H9 (cell line): ENCODE data around the gene KISS1. TPM values are rescaled to one million over a fixed set of nuclear protein-coding genes. Genes with fewer than 3 reads are reported as not detected.

Experiments used
- DNase-seq: peaks from one replicate; pipeline ENCODE4 v3.0.0-alpha.2; 2017
- H2AFZ ChIP-seq: one replicate; pipeline ENCODE4 v1.6.1; 2013; ENCODE audit warnings: mild to moderate bottlenecking, low read length, control low read depth, moderate library complexity
- H2AK5ac ChIP-seq: 2 replicates; pipeline ENCODE4 v1.6.1; 2013; ENCODE audit warnings: low read length, control low read depth, mixed read lengths; ENCODE audit not compliant: insufficient read length
- H2BK120ac ChIP-seq: one replicate; pipeline ENCODE4 v1.6.1; 2013; ENCODE audit warnings: low read depth, mild to moderate bottlenecking, low read length, control low read depth, inconsistent platforms; ENCODE audit not compliant: poor library complexity, severe bottlenecking
- H2BK12ac ChIP-seq: 2 replicates; pipeline ENCODE4 v1.6.1; 2013; ENCODE audit warnings: low read length, control low read depth, mixed read lengths, low read depth; ENCODE audit not compliant: insufficient read length
- H2BK15ac ChIP-seq: 2 replicates; pipeline ENCODE4 v1.6.1; 2013; ENCODE audit warnings: low read depth, low read length, control low read depth
- H2BK20ac ChIP-seq: one replicate; pipeline ENCODE4 v1.6.1; 2013; ENCODE audit warnings: low read depth, mild to moderate bottlenecking, low read length, control low read depth, inconsistent platforms; ENCODE audit not compliant: poor library complexity, severe bottlenecking
- H2BK5ac ChIP-seq: 2 replicates; pipeline ENCODE4 v1.6.1; 2013; ENCODE audit warnings: low read length, control low read depth, mixed read lengths; ENCODE audit not compliant: insufficient read length
- H3K14ac ChIP-seq: 2 replicates; pipeline ENCODE4 v1.6.1; 2013; ENCODE audit warnings: low read length, control low read depth; ENCODE audit not compliant: insufficient read depth
- H3K18ac ChIP-seq: 2 replicates; pipeline ENCODE4 v1.6.1; 2013; ENCODE audit warnings: low read depth, mild to moderate bottlenecking, mixed read lengths, low read length, control low read depth; ENCODE audit not compliant: insufficient read length
- H3K23ac ChIP-seq: 2 replicates; pipeline ENCODE4 v1.6.1; 2013; ENCODE audit warnings: low read length, control low read depth, mixed read lengths, low read depth; ENCODE audit not compliant: insufficient read length
- H3K23me2 ChIP-seq: 2 replicates; pipeline ENCODE4 v1.6.1; 2013; ENCODE audit warnings: low read depth, mild to moderate bottlenecking, mixed read lengths, low read length, control low read depth; ENCODE audit not compliant: insufficient read length, poor library complexity, severe bottlenecking
- H3K27ac ChIP-seq: 2 replicates; pipeline ENCODE4 v1.5.1; 2013; ENCODE audit warnings: low read length, control low read depth, mixed read lengths, low read depth; ENCODE audit not compliant: insufficient read length
- H3K27me3 ChIP-seq: 2 replicates; pipeline ENCODE4 v1.6.1; 2013; ENCODE audit warnings: low read length, control low read depth, inconsistent platforms; ENCODE audit not compliant: insufficient read depth
- H3K4ac ChIP-seq: 2 replicates; pipeline ENCODE4 v1.6.1; 2013; ENCODE audit warnings: low read depth, mild to moderate bottlenecking, control low read depth, inconsistent platforms, low read length, moderate library complexity
- H3K4me1 ChIP-seq: 2 replicates; pipeline ENCODE4 v1.6.1; 2013; ENCODE audit warnings: low read length, control low read depth, inconsistent platforms; ENCODE audit not compliant: insufficient read depth
- H3K4me2 ChIP-seq: 2 replicates; pipeline ENCODE4 v1.6.1; 2013; ENCODE audit warnings: low read length, control low read depth, mixed read lengths; ENCODE audit not compliant: insufficient read length, insufficient read depth
- H3K56ac ChIP-seq: 2 replicates; pipeline ENCODE4 v1.6.1; 2013; ENCODE audit warnings: low read depth, mild to moderate bottlenecking, mixed read lengths, low read length, control low read depth; ENCODE audit not compliant: insufficient read length
- H3K79me1 ChIP-seq: 2 replicates; pipeline ENCODE4 v1.6.1; 2013; ENCODE audit warnings: low read depth, mild to moderate bottlenecking, moderate library complexity, low read length, control low read depth, inconsistent platforms; ENCODE audit not compliant: insufficient read depth, poor library complexity, severe bottlenecking
- H3K79me2 ChIP-seq: 2 replicates; pipeline ENCODE4 v1.6.1; 2013; ENCODE audit warnings: low read length, control low read depth, inconsistent platforms; ENCODE audit not compliant: insufficient read depth
- H3K9ac ChIP-seq: 2 replicates; pipeline ENCODE4 v1.6.1; 2013; ENCODE audit warnings: low read length, control low read depth, mixed read lengths; ENCODE audit not compliant: insufficient read length; ENCODE audit errors: extremely low read depth
- H3K9me3 ChIP-seq: one replicate; pipeline ENCODE4 v1.6.1; 2013; ENCODE audit warnings: low read depth, low read length, inconsistent platforms; ENCODE audit not compliant: control insufficient read depth
- H3T11ph ChIP-seq: one replicate; pipeline ENCODE4 v1.6.1; 2013; ENCODE audit warnings: mild to moderate bottlenecking, low read length, control low read depth, inconsistent platforms
- H4K20me1 ChIP-seq: one replicate; pipeline ENCODE4 v1.6.1; 2013; ENCODE audit not compliant: control insufficient read depth, insufficient read length, insufficient read depth
- H4K5ac ChIP-seq: 2 replicates; pipeline ENCODE4 v1.6.1; 2013; ENCODE audit warnings: low read depth, mild to moderate bottlenecking, mixed read lengths, low read length, control low read depth; ENCODE audit not compliant: insufficient read length
- H4K8ac ChIP-seq: replicated peaks from 2 replicates; pipeline ENCODE4 v1.6.1; 2013; ENCODE audit warnings: low read length, control low read depth, mixed read lengths, low read depth; ENCODE audit not compliant: insufficient read length
- H4K91ac ChIP-seq: 2 replicates; pipeline ENCODE4 v1.6.1; 2013; ENCODE audit warnings: low read depth, mild to moderate bottlenecking, moderate library complexity, mixed read lengths, low read length, control low read depth; ENCODE audit not compliant: insufficient read length
- H3K27ac Mint-ChIP-seq, 3 experiments: 2 replicates in 2 of 3; 3 replicates in 1 of 3; pipeline ENCODE4 v1.8.0; 2020 to 2021; ENCODE audit warnings: mixed read lengths in 3 of 3, mild to moderate bottlenecking in 1 of 3, moderate library complexity in 1 of 3
- H3K27me3 Mint-ChIP-seq: 2 replicates; pipeline ENCODE4 v1.8.0; 2021; ENCODE audit warnings: low read depth, mild to moderate bottlenecking, moderate library complexity, mixed read lengths
- H3K36me3 Mint-ChIP-seq, 3 experiments: 2 replicates in 2 of 3; 3 replicates in 1 of 3; pipeline ENCODE4 v1.8.0; 2020 to 2021; ENCODE audit warnings: low read depth in 3 of 3, mixed read lengths in 3 of 3; ENCODE audit not compliant: insufficient read depth in 1 of 3
- H3K4me1 Mint-ChIP-seq, 2 experiments: 2 replicates each; pipeline ENCODE4 v1.8.0; 2020; ENCODE audit warnings: mixed read lengths in 2 of 2
- H3K4me3 Mint-ChIP-seq, 2 experiments: 2 replicates in 1 of 2; 3 replicates in 1 of 2; pipeline ENCODE4 v1.8.0; 2020 to 2021; ENCODE audit warnings: mild to moderate bottlenecking in 2 of 2, mixed read lengths in 2 of 2, moderate library complexity in 1 of 2
- H3K9me3 Mint-ChIP-seq, 2 experiments: 2 replicates in 1 of 2; 3 replicates in 1 of 2; pipeline ENCODE4 v1.8.0; 2020; ENCODE audit warnings: mild to moderate bottlenecking in 2 of 2, mixed read lengths in 2 of 2, moderate library complexity in 1 of 2
- CTCF ChIP-seq: fragments of 200-600 bp; sonication (generic); conservative IDR thresholded peaks from 3 replicates; pipeline ENCODE4 v1.8.0; 2021; ENCODE audit warnings: antibody characterized with exemption, mild to moderate bottlenecking
- whole genome bisulfite sequencing: extraction: QIAGEN DNeasy Blood & Tissue Kit; methylation state at CpG from one replicate; pipeline ENCODE4 v1.1.7; 2013; ENCODE audit warnings: missing lambda C conversion rate, low lambda C conversion rate, mixed read lengths; ENCODE audit not compliant: insufficient read length; ENCODE audit errors: extremely low coverage; 5-methylcytosine and 5-hydroxymethylcytosine counted together
- total RNA-seq: library from RNA; stranded (reverse); gene quantifications from 2 replicates; pipeline ENCODE4 v1.2.1, GENCODE V29; 2021

The KISS1 gene
- total RNA-seq, 1 experiment from 2014 or later = 0.68 TPM

- Mint-ChIP-seq H3K9me3 (no peaks in the 10 kb centered on the region), H3K27ac (no peak overlapping the region; a peak in 1 of 7 replicates), H3K4me1 (peaks cover 19 to 20% of the 10 kb centered on the region in 2 experiments), H3K27me3 (peaks cover 12% of the 10 kb centered on the region), H3K36me3 (peaks cover 3 to 22% (median 10%) of the 10 kb centered on the region in 3 experiments; a peak in 5 of 7 replicates), H3K4me3 (no peak overlapping the region; a peak in 1 of 5 replicates)
- H2BK120ac ChIP-seq = no peak overlapping the region
- H3K79me1 ChIP-seq = no peaks in the 10 kb centered on the region
- H3K4me2 ChIP-seq = no peak overlapping the region
- H3K23me2 ChIP-seq = no peaks in the 10 kb centered on the region
- no peak overlapping the region for H4K8ac ChIP-seq
- no CpG with 5 or more reads among the region's 5 CpGs for WGBS
- no peaks in the 10 kb centered on the region for H3K4me1 ChIP-seq
- H3K4ac ChIP-seq = no peak overlapping the region
- no peak overlapping the region for H3K23ac ChIP-seq
- DNase-seq = no peak
- H3K18ac ChIP-seq = no peak overlapping the region
- no peak overlapping the region for H4K91ac ChIP-seq
- no peak overlapping the region for H2BK5ac ChIP-seq
- H3T11ph ChIP-seq = no peak overlapping the region
- no peak overlapping the region for H2BK20ac ChIP-seq
- H2AK5ac ChIP-seq = no peak overlapping the region
- H2BK12ac ChIP-seq = no peak overlapping the region
- peak; percentile 32; the same call in 2 of the 3 replicates for TF ChIP-seq CTCF
- H2AFZ ChIP-seq = no peak overlapping the region
- no peak overlapping the region for H3K27ac ChIP-seq
- no peak overlapping the region for H3K56ac ChIP-seq
- H3K79me2 ChIP-seq = no peaks in the 10 kb centered on the region
- no peak overlapping the region for H3K9ac ChIP-seq
- H3K14ac ChIP-seq = no peak overlapping the region
- H4K20me1 ChIP-seq = no peaks in the 10 kb centered on the region
- H2BK15ac ChIP-seq = no peak overlapping the region
- H3K27me3 ChIP-seq = no peaks in the 10 kb centered on the region
- no peak overlapping the region for H4K5ac ChIP-seq
- no peaks in the 10 kb centered on the region for H3K9me3 ChIP-seq
Measured at GRCh38 chr1:204142032-204142974, 54.0 kb downstream of the KISS1 start.
